ENCODE data around the gene PPARG.

- TF ChIP-seq CTCF (IDR thresholded peaks at IDR 0.05) = no peak
- no peak for TF ChIP-seq POLR2A (IDR thresholded peaks at IDR 0.05)
- TF ChIP-seq POLR2AphosphoS5 (IDR thresholded peaks at IDR 0.05) = no peak
Measured at GRCh38 chr3:12335421-12335820, 46.6 kb downstream of the PPARG start.
